Endothelial cell of hepatic sinusoid (primary cell): ENCODE results near the gene SFR1.

Source experiments
- in situ Hi-C: cut with HindIII; loops from 2 replicates; pipeline ENCODE4 v1.10.0; 2017; ENCODE audit warnings: low sequenced_read_pairs

SFR1 gene

DNA sequence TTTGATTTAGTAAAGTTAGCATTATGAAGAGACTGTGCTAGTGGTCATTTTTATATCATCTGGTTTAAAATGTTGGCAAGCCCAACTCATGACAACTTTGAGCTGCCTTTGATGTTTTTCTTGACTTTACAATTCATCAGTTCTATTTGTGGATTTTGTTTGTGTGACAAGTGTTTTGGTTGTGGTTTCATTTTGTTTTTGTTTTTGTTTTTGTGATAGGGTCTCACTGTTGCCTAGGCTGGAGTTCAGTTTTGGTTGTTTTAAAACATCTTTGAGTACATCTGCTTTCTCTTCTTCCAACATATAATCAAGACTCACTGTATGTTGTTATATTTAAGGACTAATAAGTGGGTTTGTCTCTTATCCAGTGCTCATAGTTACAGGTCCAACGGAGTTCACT, 17.6 kb upstream of the SFR1 start:
- in situ Hi-C loops: no loop called here

DNA sequence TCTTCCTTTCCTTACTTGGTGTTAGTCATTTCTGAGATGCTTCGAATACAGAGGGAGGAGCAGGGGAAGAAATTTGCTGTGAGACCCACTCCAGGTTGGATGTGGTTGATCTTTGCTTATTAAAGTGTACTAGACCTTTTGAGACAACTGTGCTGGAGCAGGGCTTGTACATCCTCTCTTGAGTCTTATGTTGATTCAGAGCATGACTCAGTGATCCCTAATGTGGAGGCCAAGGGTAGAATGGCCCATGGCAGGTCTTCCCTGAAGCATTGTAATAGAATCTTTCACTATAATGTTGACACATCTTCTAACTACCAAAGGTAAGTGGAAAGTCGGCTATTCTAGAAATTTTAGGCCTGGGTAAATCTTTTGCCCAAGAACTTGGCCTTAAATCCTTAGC, 17.0 kb upstream of the SFR1 start:
- in situ Hi-C loops: no loop called here

DNA sequence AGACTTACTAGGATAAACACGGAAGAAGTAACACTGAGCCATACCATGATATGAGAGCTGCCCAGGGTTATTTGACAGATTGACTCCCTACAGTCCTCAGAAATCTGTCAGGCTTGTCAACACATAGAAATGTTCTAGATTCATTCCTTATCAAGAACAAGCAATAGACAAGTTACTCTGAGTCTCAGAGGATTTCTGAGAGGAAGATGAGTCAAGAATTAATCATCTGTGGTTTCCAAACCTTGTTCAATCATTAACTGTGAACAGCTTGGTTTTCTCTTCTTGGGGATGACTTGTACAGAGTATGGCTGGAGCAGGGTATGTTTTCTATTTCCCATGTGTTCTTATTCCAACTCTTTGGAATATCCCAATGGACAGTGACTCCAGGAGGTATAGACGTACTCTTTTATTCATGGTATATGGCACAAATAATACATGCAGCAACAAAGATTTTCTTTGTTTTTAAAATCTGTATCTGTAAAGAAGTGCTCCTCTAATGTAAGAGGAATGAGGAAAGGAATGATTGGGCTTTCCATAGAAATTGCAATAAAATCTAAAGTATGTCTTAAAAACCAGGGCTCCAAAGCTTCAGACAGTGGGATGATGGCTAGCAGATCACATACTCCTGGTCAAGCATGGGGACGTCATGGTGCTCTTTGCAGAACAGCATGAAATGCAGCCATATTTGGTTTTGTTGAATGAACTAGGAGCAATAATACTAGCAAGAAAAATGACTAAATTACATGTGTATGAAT, 11.9 kb upstream of the SFR1 start:
- in situ Hi-C loops: no loop called here

DNA sequence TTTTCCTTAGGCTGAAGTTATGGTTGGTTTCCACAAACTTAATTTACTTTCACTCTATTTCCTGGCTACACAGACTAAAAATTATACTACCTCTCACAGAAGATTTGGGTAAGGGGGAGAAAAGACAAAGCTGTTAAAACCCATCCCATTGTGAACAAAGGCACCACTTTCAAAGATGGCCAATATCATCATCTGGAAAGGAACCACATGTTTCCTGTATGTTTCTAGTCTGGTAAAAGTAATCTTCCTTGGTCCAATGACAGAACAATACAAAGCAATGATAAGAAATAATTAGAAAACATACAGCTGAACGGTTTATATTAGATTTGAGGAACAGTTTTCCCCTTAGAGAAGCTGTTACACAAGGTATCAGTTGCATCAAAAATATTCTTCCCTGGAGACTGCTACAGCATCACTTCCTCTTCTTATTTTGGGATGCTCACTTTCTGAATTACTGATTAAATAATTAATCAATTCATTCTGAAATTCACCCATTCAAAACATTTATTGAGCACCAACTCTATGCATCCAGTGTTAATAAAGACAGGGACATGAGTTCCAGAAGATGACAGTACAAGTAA, 8.5 kb upstream of the SFR1 start:
- in situ Hi-C loops: no loop called here

DNA sequence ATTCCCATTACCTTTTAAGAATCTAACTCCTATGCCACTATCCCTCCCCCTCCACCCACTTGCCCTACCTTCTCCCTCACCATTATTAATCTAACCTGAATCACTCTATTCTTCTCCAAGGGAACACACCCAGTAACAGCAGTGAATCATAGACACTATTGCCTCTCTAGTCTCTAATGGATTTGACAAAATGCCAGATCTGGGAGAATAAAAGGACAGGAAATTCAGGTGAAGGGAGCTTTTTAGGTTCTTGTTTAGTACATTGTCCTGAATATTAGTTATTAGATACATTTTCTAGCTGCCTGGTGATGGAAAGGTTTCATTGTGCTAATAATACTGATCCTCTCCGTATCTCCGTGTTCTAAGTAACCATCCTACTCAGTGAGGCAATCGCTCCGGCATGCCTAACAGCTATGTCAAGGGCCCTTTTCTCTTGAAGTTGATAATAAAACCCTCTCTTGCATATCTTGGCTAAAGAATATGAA, 4.1 kb upstream of the SFR1 start:
- in situ Hi-C loops: no loop called here

GRCh38 chr10:104119996-104120395, 2.0 kb upstream of the SFR1 start:
- in situ Hi-C loops: loop anchor here (5.0 kb wide), 1 partner anchor 37 kb away; no protein-coding TSS in a partner anchor

GRCh38 chr10:104120512-104120902, 1.5 kb upstream of the SFR1 start:
- in situ Hi-C loops: loop anchor here (5.0 kb wide), 1 partner anchor 37 kb away; no protein-coding TSS in a partner anchor

- in situ Hi-C loops: loop anchor here (5.0 kb wide), 1 partner anchor 36 kb away; no protein-coding TSS in a partner anchor
Observed at GRCh38 chr10:104120903-104121484, 977 bp upstream of the SFR1 start.

- in situ Hi-C loops: loop anchor here (5.0 kb wide), 1 partner anchor 35 kb away; no protein-coding TSS in a partner anchor
Observed at GRCh38 chr10:104122225-104123107, 495 bp downstream of the SFR1 start.

DNA sequence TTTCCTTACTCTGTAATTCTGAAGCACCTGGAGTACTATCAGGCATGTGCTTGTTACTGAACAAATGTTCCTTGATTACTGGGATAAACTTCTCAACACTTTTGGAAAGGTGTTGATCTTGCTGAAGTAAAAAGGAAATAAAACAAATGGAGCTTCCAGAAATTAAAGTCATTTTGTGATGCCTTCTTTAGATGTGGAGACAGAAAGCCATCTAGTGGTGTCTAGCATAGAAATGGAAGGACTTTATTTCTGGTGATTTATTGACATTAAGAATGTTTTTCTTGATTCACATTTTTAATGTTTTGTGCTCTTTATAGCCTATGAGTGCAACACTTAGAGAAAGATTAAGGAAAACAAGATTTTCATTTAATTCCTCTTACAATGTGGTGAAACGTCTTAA, 1.4 kb downstream of the SFR1 start:
- in situ Hi-C loops: loop anchor here (5.0 kb wide), 1 partner anchor 34 kb away; no protein-coding TSS in a partner anchor

GRCh38 chr10:104127411-104127810, 5.4 kb downstream of the SFR1 start:
- in situ Hi-C loops: no loop called here

DNA sequence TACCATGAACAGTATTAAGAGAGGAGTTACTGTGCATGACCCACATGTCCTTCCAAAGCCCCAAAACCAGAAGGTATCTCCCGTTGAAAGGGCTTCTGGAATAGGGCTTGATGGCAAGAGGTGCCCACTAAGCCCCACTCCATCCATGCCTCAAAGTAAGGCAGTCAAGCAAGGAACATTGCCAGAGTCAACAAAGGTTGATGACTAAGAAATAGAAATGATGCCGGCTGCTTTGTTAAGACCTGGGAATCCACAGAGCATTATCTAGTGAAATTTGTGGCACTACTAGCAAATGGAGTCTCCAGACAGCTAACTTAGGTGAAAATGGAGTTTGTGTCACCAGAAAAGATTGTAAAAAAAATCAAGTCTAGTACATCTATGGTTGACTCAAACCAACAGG, 6.2 kb downstream of the SFR1 start:
- in situ Hi-C loops: no loop called here

DNA sequence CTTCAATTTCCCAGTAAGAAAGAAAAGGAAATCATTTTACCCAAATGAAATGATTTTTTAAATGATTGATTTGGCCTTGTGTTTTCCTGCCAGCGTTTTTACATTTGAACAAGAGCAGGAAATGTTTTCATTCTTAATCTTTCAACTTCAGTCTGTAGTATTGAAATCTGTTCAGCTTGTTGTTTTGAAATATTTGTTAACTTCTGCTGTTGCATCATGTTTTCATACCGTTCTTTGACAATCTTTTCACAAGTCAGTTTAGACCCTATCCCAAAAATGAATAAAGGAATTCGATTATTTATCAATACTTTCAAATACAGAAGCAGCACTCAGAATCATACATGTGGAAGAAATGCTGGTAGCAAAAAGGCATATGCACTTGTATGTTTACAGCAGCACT, 8.1 kb downstream of the SFR1 start:
- in situ Hi-C loops: no loop called here

GRCh38 chr10:104138131-104138530, 16.2 kb downstream of the SFR1 start:
- in situ Hi-C loops: no loop called here

GRCh38 chr10:104139221-104139620, 17.2 kb downstream of the SFR1 start:
- in situ Hi-C loops: no loop called here

DNA sequence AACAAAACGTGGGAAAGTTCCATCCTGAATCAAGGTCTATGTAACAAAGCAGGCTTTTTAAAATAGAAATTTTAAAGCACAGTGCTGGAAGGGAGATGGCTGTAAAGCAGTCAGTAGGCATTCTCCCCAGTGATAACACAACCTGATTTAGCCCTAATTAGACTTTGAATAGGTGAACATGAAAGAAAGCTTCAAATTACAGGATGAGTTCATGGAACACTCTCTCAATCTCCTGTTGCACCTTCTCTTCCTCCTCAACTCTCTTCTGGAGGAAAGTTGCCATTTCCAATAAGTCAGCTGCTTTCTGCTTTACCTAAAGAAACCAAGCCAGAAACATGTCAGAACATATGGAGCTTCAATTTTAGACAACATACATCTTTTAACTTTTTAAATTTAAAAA, 20.1 kb downstream of the SFR1 start:
- in situ Hi-C loops: loop anchor here (5.0 kb wide), 1 partner anchor 75 kb away; no protein-coding TSS in a partner anchor

GRCh38 chr10:104143829-104144228, 21.9 kb downstream of the SFR1 start:
- in situ Hi-C loops: loop anchor here (5.0 kb wide), 1 partner anchor 73 kb away; no protein-coding TSS in a partner anchor

- in situ Hi-C loops: loop anchor here (5.0 kb wide), 1 partner anchor 72 kb away; no protein-coding TSS in a partner anchor
Observed at GRCh38 chr10:104144931-104145330, 23.0 kb downstream of the SFR1 start.

DNA sequence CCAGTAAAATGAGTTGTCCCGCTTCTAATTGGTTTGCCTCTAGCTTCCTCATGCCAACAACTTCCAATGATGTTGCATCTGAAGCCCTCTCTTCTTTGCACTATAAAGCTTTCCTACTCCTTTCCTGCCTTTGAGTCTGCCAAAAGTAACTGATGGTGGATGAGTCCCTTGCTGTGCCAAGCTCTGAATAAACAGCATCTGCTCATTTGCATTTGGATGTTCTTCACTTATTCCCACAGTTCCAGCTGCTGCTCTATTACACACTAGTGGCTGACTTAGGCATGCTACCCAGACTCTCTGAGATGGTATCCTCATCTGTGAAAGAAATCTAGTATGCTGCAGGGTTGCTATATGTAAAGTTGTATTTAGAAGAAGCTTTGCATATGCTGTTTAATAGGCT, 24.9 kb downstream of the SFR1 start:
- in situ Hi-C loops: no loop called here

DNA sequence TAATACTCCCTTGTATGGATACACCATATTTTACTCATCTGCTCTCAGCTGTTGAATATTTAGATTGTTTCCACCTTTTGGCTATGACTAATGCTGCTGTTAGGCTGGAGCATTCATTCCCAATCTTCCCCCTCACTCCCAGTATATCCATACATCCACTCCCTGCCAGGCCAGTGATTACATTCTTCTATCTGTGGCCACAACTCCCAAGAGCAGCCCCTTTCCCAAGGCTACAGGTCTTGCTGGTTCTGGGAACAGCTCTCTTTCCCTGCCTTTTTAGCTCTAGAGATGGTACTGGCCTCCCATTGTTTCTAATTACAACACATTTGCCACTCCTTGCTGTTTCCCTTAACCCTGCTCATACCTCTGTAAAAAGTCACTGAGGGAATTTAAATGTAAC, 28.2 kb downstream of the SFR1 start:
- in situ Hi-C loops: no loop called here

- in situ Hi-C loops: no loop called here
Observed at GRCh38 chr10:104151737-104152136, 29.8 kb downstream of the SFR1 start.
